ENCODE measurements around the gene BCO2.
"Not testable (repeated sequence)": the region's sequence is repeated elsewhere in the genome, so short reads cannot be mapped to it uniquely, and the experiment has no call there.

The BCO2 gene

DNA sequence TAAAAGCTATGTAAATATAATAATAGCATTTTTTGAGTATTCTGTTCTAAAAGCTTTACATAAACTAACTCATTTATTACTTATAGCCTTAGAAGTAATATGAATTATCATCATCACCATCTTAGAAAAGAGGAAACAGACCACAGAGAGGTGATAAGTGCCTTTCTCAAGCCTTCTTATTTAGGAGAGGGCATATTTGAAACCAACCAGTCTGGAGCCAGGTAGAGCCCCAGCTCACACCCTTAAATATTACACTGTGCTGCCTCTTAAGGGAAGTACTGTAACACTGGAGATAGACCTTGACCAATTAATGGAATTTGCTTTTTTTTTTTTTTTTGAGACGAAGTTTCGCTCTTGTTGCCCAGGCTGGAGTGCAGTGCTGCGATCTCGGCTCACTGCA lies 2.3 kb downstream of the BCO2 start:
- in situ Hi-C loops (cut with HindIII; ENCODE audit: low sequenced_read_pairs) = no loop called here
- no peak overlapping the region for H3K4me3 ChIP-seq (ENCODE audit: low read depth, low read length)
- TF ChIP-seq, protein P1, sequence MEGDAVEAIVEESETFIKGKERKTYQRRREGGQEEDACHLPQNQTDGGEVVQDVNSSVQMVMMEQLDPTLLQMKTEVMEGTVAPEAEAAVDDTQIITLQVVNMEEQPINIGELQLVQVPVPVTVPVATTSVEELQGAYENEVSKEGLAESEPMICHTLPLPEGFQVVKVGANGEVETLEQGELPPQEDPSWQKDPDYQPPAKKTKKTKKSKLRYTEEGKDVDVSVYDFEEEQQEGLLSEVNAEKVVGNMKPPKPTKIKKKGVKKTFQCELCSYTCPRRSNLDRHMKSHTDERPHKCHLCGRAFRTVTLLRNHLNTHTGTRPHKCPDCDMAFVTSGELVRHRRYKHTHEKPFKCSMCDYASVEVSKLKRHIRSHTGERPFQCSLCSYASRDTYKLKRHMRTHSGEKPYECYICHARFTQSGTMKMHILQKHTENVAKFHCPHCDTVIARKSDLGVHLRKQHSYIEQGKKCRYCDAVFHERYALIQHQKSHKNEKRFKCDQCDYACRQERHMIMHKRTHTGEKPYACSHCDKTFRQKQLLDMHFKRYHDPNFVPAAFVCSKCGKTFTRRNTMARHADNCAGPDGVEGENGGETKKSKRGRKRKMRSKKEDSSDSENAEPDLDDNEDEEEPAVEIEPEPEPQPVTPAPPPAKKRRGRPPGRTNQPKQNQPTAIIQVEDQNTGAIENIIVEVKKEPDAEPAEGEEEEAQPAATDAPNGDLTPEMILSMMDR (IDR thresholded peaks at IDR 0.05; ENCODE audit: low read depth, low read length, missing control alignments) = no peak
- no peak for DNase-seq (ENCODE audit: low read depth)

GRCh38 chr11:112178428-112178827 lies 3.1 kb downstream of the BCO2 start:
- no peak for DNase-seq (ENCODE audit: low read depth)
- TF ChIP-seq, protein P1 (IDR thresholded peaks at IDR 0.05; ENCODE audit: low read depth, low read length, missing control alignments) = no peak
- H3K4me3 ChIP-seq (ENCODE audit: low read depth, low read length) = no peak overlapping the region
- in situ Hi-C loops (cut with HindIII; ENCODE audit: low sequenced_read_pairs) = no loop called here

GRCh38 chr11:112178936-112179335 lies 3.6 kb downstream of the BCO2 start:
- in situ Hi-C loops (cut with HindIII; ENCODE audit: low sequenced_read_pairs) = no loop called here
- no peak overlapping the region for H3K4me3 ChIP-seq (ENCODE audit: low read depth, low read length)
- TF ChIP-seq, protein P1 (IDR thresholded peaks at IDR 0.05; ENCODE audit: low read depth, low read length, missing control alignments) = no peak
- DNase-seq (ENCODE audit: low read depth) = no peak

GRCh38 chr11:112179601-112180000 lies 4.3 kb downstream of the BCO2 start:
- DNase-seq (ENCODE audit: low read depth) = no peak
- in situ Hi-C loops (cut with HindIII; ENCODE audit: low sequenced_read_pairs) = no loop called here
- TF ChIP-seq, protein P1 (IDR thresholded peaks at IDR 0.05; ENCODE audit: low read depth, low read length, missing control alignments) = no peak
- no peak overlapping the region for H3K4me3 ChIP-seq (ENCODE audit: low read depth, low read length)

GRCh38 chr11:112182867-112183266 lies 7.6 kb downstream of the BCO2 start:
- TF ChIP-seq, protein P1 (IDR thresholded peaks at IDR 0.05; ENCODE audit: low read depth, low read length, missing control alignments) = no peak
- no peak for DNase-seq (ENCODE audit: low read depth)
- H3K4me3 ChIP-seq (ENCODE audit: low read depth, low read length) = no peak overlapping the region
- in situ Hi-C loops (cut with HindIII; ENCODE audit: low sequenced_read_pairs) = no loop called here

DNA sequence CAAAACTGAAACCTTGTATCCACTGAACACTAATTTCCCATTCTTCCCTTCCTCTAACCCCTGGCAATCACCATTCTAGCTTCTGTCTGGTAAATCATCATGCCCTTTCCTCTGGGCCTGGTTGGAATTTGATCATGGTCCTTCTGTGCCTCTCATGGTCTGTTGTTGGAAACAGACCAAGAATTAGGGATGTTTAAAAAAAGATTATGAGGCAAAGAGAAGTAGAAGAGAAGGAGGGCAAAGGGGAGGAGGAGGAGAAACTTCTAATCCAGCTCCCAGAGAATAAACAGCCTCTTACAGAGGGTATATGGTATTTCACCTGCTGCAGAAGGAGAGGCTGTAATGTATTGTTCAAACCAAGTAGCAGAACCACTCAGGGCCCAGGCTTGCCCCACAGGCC lies 10.6 kb downstream of the BCO2 start:
- in situ Hi-C loops (cut with HindIII; ENCODE audit: low sequenced_read_pairs) = no loop called here
- no peak overlapping the region for H3K4me3 ChIP-seq (ENCODE audit: low read depth, low read length)
- no peak for DNase-seq (ENCODE audit: low read depth)
- TF ChIP-seq, protein P1 (IDR thresholded peaks at IDR 0.05; ENCODE audit: low read depth, low read length, missing control alignments) = no peak

DNA sequence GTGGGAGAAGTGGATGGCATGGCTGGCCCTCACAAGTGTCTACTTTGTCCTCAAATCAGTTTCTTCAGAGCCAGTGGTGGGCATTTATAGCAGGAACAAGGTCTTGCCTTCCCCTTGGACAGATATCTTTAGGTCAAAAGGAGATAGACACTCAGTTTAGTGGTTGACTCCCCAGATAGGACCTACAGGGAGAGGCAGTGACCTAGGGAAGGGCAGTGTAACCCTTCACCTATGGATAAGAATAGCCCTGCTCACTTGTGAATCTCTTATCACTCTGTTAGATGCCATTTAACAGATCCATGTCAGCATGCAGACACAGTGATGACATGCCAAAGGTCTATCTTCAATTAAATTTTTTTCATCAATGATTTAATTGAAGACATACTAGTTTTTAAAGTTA lies 11.0 kb downstream of the BCO2 start:
- no peak overlapping the region for H3K4me3 ChIP-seq (ENCODE audit: low read depth, low read length)
- no peak for DNase-seq (ENCODE audit: low read depth)
- in situ Hi-C loops (cut with HindIII; ENCODE audit: low sequenced_read_pairs) = no loop called here
- TF ChIP-seq, protein P1 (IDR thresholded peaks at IDR 0.05; ENCODE audit: low read depth, low read length, missing control alignments) = no peak

GRCh38 chr11:112195113-112195512 lies 19.8 kb downstream of the BCO2 start:
- DNase-seq (ENCODE audit: low read depth); H3K4me3 ChIP-seq (ENCODE audit: low read depth, low read length); in situ Hi-C loops (cut with HindIII; ENCODE audit: low sequenced_read_pairs): not testable (repeated sequence)

All from astrocyte of the cerebellum (primary cell).